ENCODE results near the gene RANBP10.

DNA sequence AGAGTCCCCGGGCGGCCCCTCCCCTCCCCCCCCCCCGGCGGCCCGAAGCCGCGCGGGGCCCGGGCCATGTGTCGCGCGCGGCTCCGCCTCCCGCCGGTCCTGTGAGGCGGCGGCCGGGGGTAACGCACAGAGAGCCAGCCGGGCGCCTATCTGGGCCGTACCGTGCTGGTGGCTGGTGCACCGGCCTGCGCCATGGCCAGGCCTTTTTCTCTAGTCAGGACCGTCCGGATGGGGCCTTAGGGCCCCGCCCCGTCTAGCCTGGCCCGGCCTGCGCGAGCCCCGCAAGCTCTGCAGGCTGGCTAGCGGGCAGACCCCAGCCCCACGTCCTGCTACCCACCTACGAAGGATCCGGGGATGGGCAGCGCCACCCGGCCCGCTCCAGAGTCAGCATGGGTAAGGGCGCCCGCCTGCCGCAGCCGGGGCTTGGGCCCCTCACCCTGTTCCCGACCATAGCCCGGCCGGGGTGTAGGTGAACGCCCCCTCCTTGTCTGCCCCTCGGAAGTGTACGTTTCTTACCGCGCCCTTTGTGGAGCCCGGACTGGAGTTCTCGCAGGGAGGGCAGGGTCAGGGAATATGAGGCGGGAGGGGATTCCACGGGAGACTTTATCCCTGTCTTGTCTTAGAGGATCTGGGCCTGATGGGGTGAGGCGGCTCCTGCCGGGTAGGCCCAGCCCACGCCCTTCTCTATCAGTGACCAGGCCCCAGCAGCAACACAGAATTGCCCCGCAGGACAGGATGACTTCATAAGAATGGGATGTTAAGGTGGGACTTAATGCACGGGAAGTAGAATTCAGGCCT lies 40.9 kb upstream of the RANBP10 start, which contains the start of gene CENPT:
- no peak for TF ChIP-seq RAD21 (IDR thresholded peaks at IDR 0.05)
- TF ChIP-seq CTCF (IDR thresholded peaks at IDR 0.05; ENCODE audit: low read depth, low read length, missing input control): no peak
- no peak for TF ChIP-seq REST (IDR thresholded peaks at IDR 0.05)
- no peak for TF ChIP-seq YY1 (IDR thresholded peaks at IDR 0.05)
- TF ChIP-seq, protein P1, sequence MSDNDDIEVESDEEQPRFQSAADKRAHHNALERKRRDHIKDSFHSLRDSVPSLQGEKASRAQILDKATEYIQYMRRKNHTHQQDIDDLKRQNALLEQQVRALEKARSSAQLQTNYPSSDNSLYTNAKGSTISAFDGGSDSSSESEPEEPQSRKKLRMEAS (IDR thresholded peaks at IDR 0.05): no peak
- TF ChIP-seq TAF1 (conservative IDR thresholded peaks at IDR 0.05): no peak
- no peak for TF ChIP-seq GABPA (IDR thresholded peaks at IDR 0.05 in 1 of 2, conservative IDR thresholded peaks at IDR 0.05 in 1 of 2)
- TF ChIP-seq RXRA (IDR thresholded peaks at IDR 0.05): no peak
- no peak for TF ChIP-seq HNF4G (IDR thresholded peaks at IDR 0.05)
- TF ChIP-seq SP1 (IDR thresholded peaks at IDR 0.05): no peak
- no peak for TF ChIP-seq EGR1 (IDR thresholded peaks at IDR 0.05; ENCODE audit: low read depth in 2 of 2)

Data from liver (tissue), 3 donors.